MM.1S (cell line): Measurements from ENCODE around the gene PDX1.

Source experiments
- DNase-seq: peaks from one replicate; pipeline ENCODE4 v3.0.0-alpha.2; 2015
- H2AFZ ChIP-seq: fragments of 300-600 bp; sonication (generic); 2 replicates; pipeline ENCODE4 v1.6.0; 2016; ENCODE audit warnings: antibody characterized with exemption, low read length
- H3F3A ChIP-seq: fragments of 300-600 bp; sonication (generic); 2 replicates; pipeline ENCODE4 v1.6.1; 2016; ENCODE audit warnings: mild to moderate bottlenecking, antibody characterized with exemption, low read length, moderate library complexity, mixed read lengths; ENCODE audit not compliant: insufficient read depth
- H3K27ac ChIP-seq: fragments of 300-600 bp; sonication (generic); 2 replicates; pipeline ENCODE4 v1.5.1; 2016; ENCODE audit warnings: mild to moderate bottlenecking, low read length
- H3K27me3 ChIP-seq: fragments of 300-600 bp; sonication (generic); replicated peaks from 2 replicates; pipeline ENCODE4 v1.6.0; 2016; ENCODE audit warnings: low read length; ENCODE audit not compliant: insufficient read depth
- H3K36me3 ChIP-seq: fragments of 300-600 bp; sonication (generic); replicated peaks from 2 replicates; pipeline ENCODE4 v1.6.1; 2016; ENCODE audit warnings: mild to moderate bottlenecking, low read length, mixed read lengths; ENCODE audit not compliant: insufficient read depth
- H3K4me1 ChIP-seq: fragments of 300-600 bp; sonication (generic); 2 replicates; pipeline ENCODE4 v1.6.1; 2016; ENCODE audit warnings: low read length, mixed read lengths
- H3K4me2 ChIP-seq: fragments of 300-600 bp; sonication (generic); 2 replicates; pipeline ENCODE4 v1.6.0; 2016; ENCODE audit warnings: low read depth, low read length
- H3K4me3 ChIP-seq: fragments of 300-600 bp; sonication (generic); 2 replicates; pipeline ENCODE4 v1.5.1; 2016; ENCODE audit warnings: low read length, mixed read lengths
- H3K79me2 ChIP-seq: fragments of 300-600 bp; sonication (generic); 2 replicates; pipeline ENCODE4 v1.6.1; 2016; ENCODE audit warnings: mixed run types, low read length, mixed read lengths
- H3K9ac ChIP-seq: fragments of 300-600 bp; sonication (generic); 2 replicates; pipeline ENCODE4 v1.6.1; 2016; ENCODE audit warnings: low read length, mixed read lengths
- H3K9me2 ChIP-seq: fragments of 300-600 bp; sonication (generic); replicated peaks from 2 replicates; pipeline ENCODE4 v1.6.1; 2016; ENCODE audit warnings: mild to moderate bottlenecking, low read length, mixed read lengths; ENCODE audit not compliant: insufficient read depth
- H3K9me3 ChIP-seq: fragments of 300-600 bp; sonication (generic); replicated peaks from 2 replicates; pipeline ENCODE4 v1.6.1; 2016; ENCODE audit warnings: mild to moderate bottlenecking, low read length, mixed read lengths; ENCODE audit not compliant: insufficient read depth
- H4K20me1 ChIP-seq: fragments of 300-600 bp; sonication (generic); 2 replicates; pipeline ENCODE4 v1.6.1; 2016; ENCODE audit warnings: mild to moderate bottlenecking, low read length, moderate library complexity, mixed read lengths; ENCODE audit not compliant: insufficient read depth
- CTCF ChIP-seq: fragments of 300-600 bp; sonication (generic); IDR thresholded peaks from 2 replicates; pipeline ENCODE4 v1.5.1; 2016; ENCODE audit warnings: antibody characterized with exemption, low read length, mixed read lengths
- EZH2 ChIP-seq: fragments of 300-600 bp; sonication (generic); optimal IDR thresholded peaks from 2 replicates; pipeline ENCODE3; 2017; ENCODE audit warnings: low read depth, mild to moderate bottlenecking, antibody characterized with exemption, low read length, mixed read lengths
- EZH2phosphoT487 ChIP-seq: fragments of 300-600 bp; sonication (generic); IDR thresholded peaks from 2 replicates; pipeline ENCODE4 v1.6.1; 2018; ENCODE audit warnings: antibody characterized with exemption, low read length

Gene PDX1

GRCh38 chr13:27967203-27967735 is 47.5 kb downstream of the PDX1 start:
- Histone ChIP-seq H3K9me3 (no peaks in the 10 kb centered on the region), H4K20me1 (no peaks in the 10 kb centered on the region), H3K79me2 (no peaks in the 10 kb centered on the region), H3K27ac (no peak overlapping the region), H3K36me3 (no peaks in the 10 kb centered on the region), H2AFZ (no peak overlapping the region), H3K4me1 (no peaks in the 10 kb centered on the region), H3K4me3 (no peak overlapping the region), H3K4me2 (no peak overlapping the region), H3K27me3 (peaks cover 18% of the 10 kb centered on the region), H3K9me2 (no peaks in the 10 kb centered on the region), H3K9ac (no peak overlapping the region), H3F3A (no peaks in the 10 kb centered on the region)
- no peak for DNase-seq
- no peak for TF ChIP-seq CTCF

- DNase-seq: no peak
- Histone ChIP-seq H3K9ac (no peak overlapping the region), H3K79me2 (no peaks in the 10 kb centered on the region), H3K4me2 (no peak overlapping the region), H3F3A (no peaks in the 10 kb centered on the region), H3K27ac (no peak overlapping the region), H3K9me3 (no peaks in the 10 kb centered on the region), H3K36me3 (no peaks in the 10 kb centered on the region), H3K27me3 (peaks cover 18% of the 10 kb centered on the region), H4K20me1 (no peaks in the 10 kb centered on the region), H3K4me3 (no peak overlapping the region), H3K4me1 (no peaks in the 10 kb centered on the region), H2AFZ (no peak overlapping the region), H3K9me2 (no peaks in the 10 kb centered on the region)
- TF ChIP-seq EZH2 (no peak), CTCF (no peak), EZH2phosphoT487 (no peak)
Measured at GRCh38 chr13:27967736-27968315, 48.0 kb downstream of the PDX1 start.

- H3K4me1 ChIP-seq: no peaks in the 10 kb centered on the region
- no peak for DNase-seq
- peaks cover 18% of the 10 kb centered on the region for H3K27me3 ChIP-seq
- H3K9me2 ChIP-seq: no peaks in the 10 kb centered on the region
- no peak overlapping the region for H3K9ac ChIP-seq
- no peaks in the 10 kb centered on the region for H3K36me3 ChIP-seq
- H4K20me1 ChIP-seq: no peaks in the 10 kb centered on the region
- no peaks in the 10 kb centered on the region for H3F3A ChIP-seq
- H3K79me2 ChIP-seq: no peaks in the 10 kb centered on the region
- H3K4me2 ChIP-seq: no peak overlapping the region
- H3K9me3 ChIP-seq: no peaks in the 10 kb centered on the region
- H3K27ac ChIP-seq: no peak overlapping the region
- no peak overlapping the region for H2AFZ ChIP-seq
- no peak overlapping the region for H3K4me3 ChIP-seq
- TF ChIP-seq EZH2phosphoT487 (no peak), CTCF (no peak), EZH2 (no peak)
Measured at GRCh38 chr13:27968316-27969081, 48.7 kb downstream of the PDX1 start.
